HEK293 (cell line): Measurements from ENCODE around the gene SUPT3H.

Source experiments
- CTCF ChIA-PET: fragments of 350-600 bp; formaldehyde crosslinking; extraction: SDS; loops from one replicate; lab custom pipeline; 2021; ENCODE audit warnings: antibody characterized with exemption; lab: Yijun Ruan, JAX
- POLR2A ChIA-PET: fragments of 300-600 bp; formaldehyde crosslinking; extraction: SDS; loops from one replicate; lab custom pipeline; 2020; ENCODE audit warnings: antibody characterized with exemption, inconsistent platforms; lab: Yijun Ruan, JAX
- H3K27ac ChIP-seq: fragments of 200-500 bp; sonication (Bioruptor generic); 2 replicates; pipeline ENCODE4 v1.5.1; 2014; ENCODE audit warnings: low read depth, low read length, control low read depth, inconsistent platforms; ENCODE audit errors: extremely low read depth
- H3K36me3 ChIP-seq, 2 experiments: fragments of 200-500 bp in 1 of 2; sonication (Bioruptor generic) in 1 of 2; 1 replicate in 1 of 2; 2 replicates in 1 of 2; pipeline ENCODE4 v1.5.1; 2014 to 2017; ENCODE audit warnings: inconsistent platforms in 2 of 2, low read length in 2 of 2; ENCODE audit not compliant: control insufficient read depth in 2 of 2, insufficient read depth in 1 of 2
- H3K4me1 ChIP-seq: fragments of 200-500 bp; sonication (Bioruptor generic); 2 replicates; pipeline ENCODE4 v1.5.1; 2014; ENCODE audit warnings: mild to moderate bottlenecking, low read length, inconsistent platforms; ENCODE audit not compliant: control insufficient read depth, insufficient read depth
- H3K4me3 ChIP-seq: 2 replicates; pipeline ENCODE4 v1.5.1; 2011; ENCODE audit warnings: low read depth, mild to moderate bottlenecking, control low read depth, low read length, moderate library complexity
- H3K9me3 ChIP-seq: fragments of 200-500 bp; sonication (Bioruptor generic); 2 replicates; pipeline ENCODE4 v1.5.1; 2014; ENCODE audit warnings: low read depth, low read length, inconsistent platforms; ENCODE audit not compliant: control insufficient read depth, insufficient read depth
- KLF8 ChIP-seq: fragments of 450-650 bp; formaldehyde crosslinking; IDR thresholded peaks from 2 replicates; pipeline ENCODE4 v1.5.1; 2016; ENCODE audit warnings: missing biosample characterization, missing genetic modification characterization
- ZBTB1 ChIP-seq: fragments of 450-650 bp; formaldehyde crosslinking; IDR thresholded peaks from 2 replicates; pipeline ENCODE4 v1.5.1; 2016; ENCODE audit warnings: missing biosample characterization, missing genetic modification characterization
- ZBTB10 ChIP-seq: fragments of 450-650 bp; formaldehyde crosslinking; IDR thresholded peaks from 2 replicates; pipeline ENCODE4 v1.5.1; 2016; ENCODE audit warnings: missing biosample characterization, missing genetic modification characterization
- ZBTB17 ChIP-seq: fragments of 450-650 bp; formaldehyde crosslinking; IDR thresholded peaks from 2 replicates; pipeline ENCODE4 v1.5.1; 2016; ENCODE audit warnings: missing biosample characterization, missing genetic modification characterization
- ZFP69B ChIP-seq: fragments of 450-650 bp; formaldehyde crosslinking; IDR thresholded peaks from 2 replicates; pipeline ENCODE4 v1.5.1; 2016; ENCODE audit warnings: missing biosample characterization, missing genetic modification characterization
- ZNF10 ChIP-seq: fragments of 450-650 bp; formaldehyde crosslinking; IDR thresholded peaks from 2 replicates; pipeline ENCODE4 v1.5.1; 2017; ENCODE audit warnings: missing biosample characterization, missing genetic modification characterization
- ZNF148 ChIP-seq: fragments of 450-650 bp; formaldehyde crosslinking; IDR thresholded peaks from 2 replicates; pipeline ENCODE4 v1.5.0; 2017; ENCODE audit warnings: missing biosample characterization, missing genetic modification characterization, borderline replicate concordance
- ZNF23 ChIP-seq: fragments of 450-650 bp; formaldehyde crosslinking; IDR thresholded peaks from 2 replicates; pipeline ENCODE4 v1.5.1; 2016; ENCODE audit warnings: missing biosample characterization, missing genetic modification characterization, borderline replicate concordance
- ZNF362 ChIP-seq: fragments of 450-650 bp; formaldehyde crosslinking; IDR thresholded peaks from 2 replicates; pipeline ENCODE4 v1.5.1; 2016; ENCODE audit warnings: missing biosample characterization, missing genetic modification characterization
- ZNF513 ChIP-seq: fragments of 450-650 bp; IDR thresholded peaks from 2 replicates; pipeline ENCODE4 v1.5.1; 2018; ENCODE audit warnings: missing biosample characterization, missing genetic modification characterization
- ZNF585B ChIP-seq: fragments of 450-650 bp; formaldehyde crosslinking; IDR thresholded peaks from 2 replicates; pipeline ENCODE4 v1.5.1; 2016; ENCODE audit warnings: missing biosample characterization, missing genetic modification characterization
- ZNF621 ChIP-seq: fragments of 450-650 bp; formaldehyde crosslinking; IDR thresholded peaks from 2 replicates; pipeline ENCODE4 v1.5.1; 2017; ENCODE audit warnings: missing biosample characterization, missing genetic modification characterization
- ZNF624 ChIP-seq: fragments of 450-650 bp; formaldehyde crosslinking; IDR thresholded peaks from 2 replicates; pipeline ENCODE4 v1.5.1; 2017; ENCODE audit warnings: missing biosample characterization, missing genetic modification characterization
- ZNF629 ChIP-seq: fragments of 450-650 bp; formaldehyde crosslinking; IDR thresholded peaks from 2 replicates; pipeline ENCODE4 v1.5.1; 2017; ENCODE audit warnings: missing biosample characterization, missing genetic modification characterization
- TF ChIP-seq, protein P1 (sequence below): fragments of 450-650 bp; formaldehyde crosslinking; IDR thresholded peaks from 2 replicates; pipeline ENCODE4 v1.5.1; 2017; ENCODE audit warnings: missing biosample characterization, missing genetic modification characterization
- TF ChIP-seq, protein P2 (sequence below): fragments of 450-650 bp; formaldehyde crosslinking; IDR thresholded peaks from 2 replicates; pipeline ENCODE4 v1.5.1; 2016; ENCODE audit warnings: missing biosample characterization, missing genetic modification characterization
- TF ChIP-seq, protein P3 (sequence below): fragments of 450-650 bp; formaldehyde crosslinking; IDR thresholded peaks from 2 replicates; pipeline ENCODE4 v1.5.1; 2016; ENCODE audit warnings: missing biosample characterization, missing genetic modification characterization
- TF ChIP-seq, protein P4 (sequence below): sonication (generic); formaldehyde crosslinking; IDR thresholded peaks from 2 replicates; pipeline ENCODE4 v1.8.1; 2022; ENCODE audit warnings: mild to moderate bottlenecking, moderate library complexity, missing genetic modification reagents

Gene SUPT3H

GRCh38 chr6:45076217-45076930 is 301.4 kb downstream of the SUPT3H start:
- no peak overlapping the region for H3K27ac ChIP-seq
- H3K4me1 ChIP-seq = no peaks in the 10 kb centered on the region
- ChIA-PET CTCF (interaction anchor here (0.5 kb wide), 1 partner anchor 664 kb away, joined by 4 read pairs; no protein-coding TSS in a partner anchor), POLR2A (no interaction called here)
- H3K9me3 ChIP-seq = no peaks in the 10 kb centered on the region
- TF ChIP-seq, protein P1, sequence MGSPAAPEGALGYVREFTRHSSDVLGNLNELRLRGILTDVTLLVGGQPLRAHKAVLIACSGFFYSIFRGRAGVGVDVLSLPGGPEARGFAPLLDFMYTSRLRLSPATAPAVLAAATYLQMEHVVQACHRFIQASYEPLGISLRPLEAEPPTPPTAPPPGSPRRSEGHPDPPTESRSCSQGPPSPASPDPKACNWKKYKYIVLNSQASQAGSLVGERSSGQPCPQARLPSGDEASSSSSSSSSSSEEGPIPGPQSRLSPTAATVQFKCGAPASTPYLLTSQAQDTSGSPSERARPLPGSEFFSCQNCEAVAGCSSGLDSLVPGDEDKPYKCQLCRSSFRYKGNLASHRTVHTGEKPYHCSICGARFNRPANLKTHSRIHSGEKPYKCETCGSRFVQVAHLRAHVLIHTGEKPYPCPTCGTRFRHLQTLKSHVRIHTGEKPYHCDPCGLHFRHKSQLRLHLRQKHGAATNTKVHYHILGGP = no peak
- TF ChIP-seq ZBTB1 (tag by site-specific recombination) (no peak), ZNF23 (tag by site-specific recombination) (no peak), ZNF624 (tag by site-specific recombination) (no peak), ZNF362 (tag by site-specific recombination) (no peak), ZNF10 (tag by site-specific recombination) (no peak), ZNF513 (tag by site-specific recombination) (no peak), ZBTB10 (no peak)
- TF ChIP-seq, protein P2, sequence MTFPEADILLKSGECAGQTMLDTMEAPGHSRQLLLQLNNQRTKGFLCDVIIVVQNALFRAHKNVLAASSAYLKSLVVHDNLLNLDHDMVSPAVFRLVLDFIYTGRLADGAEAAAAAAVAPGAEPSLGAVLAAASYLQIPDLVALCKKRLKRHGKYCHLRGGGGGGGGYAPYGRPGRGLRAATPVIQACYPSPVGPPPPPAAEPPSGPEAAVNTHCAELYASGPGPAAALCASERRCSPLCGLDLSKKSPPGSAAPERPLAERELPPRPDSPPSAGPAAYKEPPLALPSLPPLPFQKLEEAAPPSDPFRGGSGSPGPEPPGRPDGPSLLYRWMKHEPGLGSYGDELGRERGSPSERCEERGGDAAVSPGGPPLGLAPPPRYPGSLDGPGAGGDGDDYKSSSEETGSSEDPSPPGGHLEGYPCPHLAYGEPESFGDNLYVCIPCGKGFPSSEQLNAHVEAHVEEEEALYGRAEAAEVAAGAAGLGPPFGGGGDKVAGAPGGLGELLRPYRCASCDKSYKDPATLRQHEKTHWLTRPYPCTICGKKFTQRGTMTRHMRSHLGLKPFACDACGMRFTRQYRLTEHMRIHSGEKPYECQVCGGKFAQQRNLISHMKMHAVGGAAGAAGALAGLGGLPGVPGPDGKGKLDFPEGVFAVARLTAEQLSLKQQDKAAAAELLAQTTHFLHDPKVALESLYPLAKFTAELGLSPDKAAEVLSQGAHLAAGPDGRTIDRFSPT = no peak
- TF ChIP-seq, protein P3, sequence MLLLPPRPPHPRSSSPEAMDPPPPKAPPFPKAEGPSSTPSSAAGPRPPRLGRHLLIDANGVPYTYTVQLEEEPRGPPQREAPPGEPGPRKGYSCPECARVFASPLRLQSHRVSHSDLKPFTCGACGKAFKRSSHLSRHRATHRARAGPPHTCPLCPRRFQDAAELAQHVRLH (tag by site-specific recombination) = no peak
- TF ChIP-seq, protein P4, sequence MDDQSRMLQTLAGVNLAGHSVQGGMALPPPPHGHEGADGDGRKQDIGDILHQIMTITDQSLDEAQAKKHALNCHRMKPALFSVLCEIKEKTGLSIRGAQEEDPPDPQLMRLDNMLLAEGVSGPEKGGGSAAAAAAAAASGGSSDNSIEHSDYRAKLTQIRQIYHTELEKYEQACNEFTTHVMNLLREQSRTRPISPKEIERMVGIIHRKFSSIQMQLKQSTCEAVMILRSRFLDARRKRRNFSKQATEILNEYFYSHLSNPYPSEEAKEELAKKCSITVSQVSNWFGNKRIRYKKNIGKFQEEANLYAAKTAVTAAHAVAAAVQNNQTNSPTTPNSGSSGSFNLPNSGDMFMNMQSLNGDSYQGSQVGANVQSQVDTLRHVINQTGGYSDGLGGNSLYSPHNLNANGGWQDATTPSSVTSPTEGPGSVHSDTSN = no peak
- no peak overlapping the region for H3K4me3 ChIP-seq
- H3K36me3 ChIP-seq = no peaks in the 10 kb centered on the region

DNA sequence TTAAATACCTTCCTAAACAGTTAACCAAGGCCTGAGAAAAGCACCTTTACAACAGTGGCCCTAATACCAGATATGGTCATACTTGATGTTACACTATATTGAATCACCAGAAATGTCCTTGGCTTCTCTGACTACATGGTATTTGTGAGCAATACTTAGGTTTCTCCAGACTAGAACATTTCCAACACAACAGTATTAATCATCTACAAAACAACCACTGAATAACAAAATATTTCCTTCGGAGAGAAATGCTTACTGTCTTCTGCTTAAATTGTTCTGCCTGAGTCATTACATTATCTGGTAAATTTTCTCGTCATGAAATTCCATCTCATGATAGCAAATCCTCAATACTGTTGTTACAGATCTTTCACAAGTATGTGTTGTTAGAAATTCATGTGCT is 302.5 kb downstream of the SUPT3H start:
- Histone ChIP-seq H3K36me3 (no peaks in the 10 kb centered on the region), H3K9me3 (no peaks in the 10 kb centered on the region), H3K4me3 (no peak overlapping the region), H3K27ac (no peak overlapping the region), H3K4me1 (no peaks in the 10 kb centered on the region)
- no peak for TF ChIP-seq KLF8 (tag by site-specific recombination)
- no peak for TF ChIP-seq ZNF585B (tag by site-specific recombination)
- TF ChIP-seq ZBTB17 = no peak
- TF ChIP-seq ZNF148 (tag by site-specific recombination) = no peak
- no peak for TF ChIP-seq ZNF629 (tag by site-specific recombination)
- TF ChIP-seq ZNF621 (tag by site-specific recombination) = no peak
- no peak for TF ChIP-seq ZFP69B (tag by site-specific recombination)
- POLR2A ChIA-PET = no interaction called here
- CTCF ChIA-PET = no interaction called here
